SK-N-SH (cell line): ENCODE measurements around the gene ATP2A3. TPM values are rescaled to one million over a fixed set of nuclear protein-coding genes. Genes with fewer than 3 reads are reported as not detected.
A peak's percentile ranks its signal among the peaks of the same experiment; 100 is the strongest.

Experiments used
- CTCF ChIA-PET: fragments of 300-600, 350-600 bp; formaldehyde crosslinking; extraction: SDS; loops from one replicate; lab custom pipeline; 2021; lab: Yijun Ruan, JAX
- POLR2A ChIA-PET: fragments of 350-600 bp; sonication (Branson Sonifier 250); formaldehyde crosslinking; extraction: SDS; loops from one replicate; lab custom pipeline; 2020; ENCODE audit warnings: antibody characterized with exemption, inconsistent platforms; lab: Yijun Ruan, JAX
- DNase-seq: peaks from one replicate; pipeline ENCODE4 v3.0.0; 2012
- H2AFZ ChIP-seq: fragments of 200-600 bp; sonication (generic); 2 replicates; pipeline ENCODE4 v1.8.1; 2016; ENCODE audit warnings: antibody characterized with exemption, mild to moderate bottlenecking, low read depth
- H3F3A ChIP-seq: fragments of 200-600 bp; sonication (generic); replicated peaks from 2 replicates; pipeline ENCODE3; 2016; ENCODE audit warnings: antibody characterized with exemption, mild to moderate bottlenecking; ENCODE audit not compliant: insufficient read depth
- H3K27ac ChIP-seq, 2 experiments: fragments of 200-500 bp in 1 of 2; fragments of 200-600 bp in 1 of 2; sonication (Bioruptor generic) in 1 of 2; sonication (generic), shearing (Covaris generic) in 1 of 2; 2 replicates each; pipeline versions ENCODE4 v1.5.1 to v1.6.1; 2014 to 2016; ENCODE audit warnings: low read depth in 2 of 2, inconsistent platforms in 1 of 2, low read length in 1 of 2, mild to moderate bottlenecking in 1 of 2, mixed read lengths in 1 of 2
- H3K27me3 ChIP-seq: fragments of 200-600 bp; sonication (generic), shearing (Covaris generic); 2 replicates; pipeline ENCODE4 v1.6.1; 2016; ENCODE audit warnings: mixed run types; ENCODE audit not compliant: insufficient read depth
- H3K36me3 ChIP-seq, 2 experiments: fragments of 200-500 bp in 1 of 2; fragments of 200-600 bp in 1 of 2; sonication (Bioruptor generic) in 1 of 2; sonication (generic) in 1 of 2; replicated peaks in 1 of 2; 2 replicates each; pipeline versions ENCODE3 to v1.5.1; 2014 to 2016; ENCODE audit warnings: low read length in 1 of 2, mild to moderate bottlenecking in 1 of 2; ENCODE audit not compliant: insufficient read depth in 2 of 2, control insufficient read depth in 1 of 2
- H3K4me1 ChIP-seq, 2 experiments: fragments of 200-500 bp in 1 of 2; fragments of 200-600 bp in 1 of 2; sonication (Bioruptor generic) in 1 of 2; sonication (generic), shearing (Covaris generic) in 1 of 2; 2 replicates each; pipeline versions ENCODE4 v1.5.1 to v1.6.1; 2014 to 2016; ENCODE audit warnings: low read depth in 1 of 2, low read length in 1 of 2, mixed run types in 1 of 2; ENCODE audit not compliant: insufficient read depth in 2 of 2, control insufficient read depth in 1 of 2
- H3K4me2 ChIP-seq: fragments of 200-600 bp; sonication (generic), shearing (Covaris generic); 2 replicates; pipeline ENCODE4 v1.6.1; 2017; ENCODE audit warnings: mixed run types
- H3K4me3 ChIP-seq, 2 experiments: fragments of 200-500 bp in 1 of 2; fragments of 200-600 bp in 1 of 2; sonication (Bioruptor generic) in 1 of 2; sonication (generic), shearing (Covaris generic) in 1 of 2; 2 replicates each; pipeline versions ENCODE4 v1.5.1 to v1.8.1; 2014 to 2016; ENCODE audit warnings: low read depth in 2 of 2, inconsistent platforms in 1 of 2, low read length in 1 of 2, mild to moderate bottlenecking in 1 of 2, mixed read lengths in 1 of 2, moderate library complexity in 1 of 2
- H3K79me2 ChIP-seq: fragments of 200-600 bp; sonication (generic); 2 replicates; pipeline ENCODE4 v1.8.1; 2017; ENCODE audit warnings: mild to moderate bottlenecking; ENCODE audit not compliant: insufficient read depth
- H3K9ac ChIP-seq: fragments of 200-600 bp; sonication (generic); 2 replicates; pipeline ENCODE4 v1.6.1; 2017; ENCODE audit warnings: mixed run types
- H3K9me2 ChIP-seq: fragments of 200-600 bp; sonication (generic); 2 replicates; pipeline ENCODE4 v1.6.1; 2017; ENCODE audit warnings: mixed run types
- H3K9me3 ChIP-seq: fragments of 200-600 bp; sonication (generic); 2 replicates; pipeline ENCODE4 v1.6.1; 2017; ENCODE audit warnings: mixed run types, mild to moderate bottlenecking, moderate library complexity
- H4K20me1 ChIP-seq: fragments of 200-600 bp; sonication (generic); 2 replicates; pipeline ENCODE4 v1.6.1; 2017; ENCODE audit warnings: mild to moderate bottlenecking, mixed run types; ENCODE audit not compliant: insufficient read depth
- JUND ChIP-seq: IDR thresholded peaks from 2 replicates; pipeline ENCODE4 v1.4.0; 2012
- NRF1 ChIP-seq: IDR thresholded peaks from 2 replicates; pipeline ENCODE4 v1.6.1; 2012; ENCODE audit warnings: low read depth, mild to moderate bottlenecking, low read length
- RAD21 ChIP-seq: IDR thresholded peaks from 2 replicates; pipeline ENCODE4 v1.6.1; 2012; ENCODE audit warnings: mild to moderate bottlenecking, low read length
- SIN3A ChIP-seq: IDR thresholded peaks from 2 replicates; pipeline ENCODE4 v1.6.1; 2012; ENCODE audit warnings: low read depth, mild to moderate bottlenecking, low read length, moderate library complexity, borderline replicate concordance
- TEAD4 ChIP-seq: IDR thresholded peaks from 2 replicates; pipeline ENCODE4 v1.4.0; 2012; ENCODE audit warnings: mild to moderate bottlenecking, borderline replicate concordance; ENCODE audit not compliant: insufficient read depth
- WGBS: methylation state at CpG from one replicate; pipeline ENCODE4 v1.1.6; 2017; ENCODE audit warnings: low lambda C conversion rate; 5-methylcytosine and 5-hydroxymethylcytosine counted together
- polyA plus RNA-seq, 3 experiments: library from polyadenylated mRNA; depleted of rRNA; stranded (reverse); fragments of >200 nt; gene quantifications; 2 replicates each; pipeline ENCODE4 v1.2.3, GENCODE V29; 2012
- TF ChIP-seq, protein P1 (sequence below): IDR thresholded peaks from 2 replicates; pipeline ENCODE4 v1.4.0; 2012; ENCODE audit warnings: low read depth, borderline replicate concordance
- TF ChIP-seq, protein P2 (sequence below): IDR thresholded peaks from 2 replicates; pipeline ENCODE4 v1.4.0; 2012; ENCODE audit warnings: low read depth
- TF ChIP-seq, protein P3 (sequence below): fragments of 200-600 bp; sonication (generic); IDR thresholded peaks from 2 replicates; pipeline ENCODE4 v1.6.1; 2017; ENCODE audit warnings: antibody characterized with exemption, mild to moderate bottlenecking, moderate library complexity

ATP2A3 gene
- polyA plus RNA-seq, 1 of the 3 experiments (the other 2 are of a cell fraction): 2.1 TPM

DNA sequence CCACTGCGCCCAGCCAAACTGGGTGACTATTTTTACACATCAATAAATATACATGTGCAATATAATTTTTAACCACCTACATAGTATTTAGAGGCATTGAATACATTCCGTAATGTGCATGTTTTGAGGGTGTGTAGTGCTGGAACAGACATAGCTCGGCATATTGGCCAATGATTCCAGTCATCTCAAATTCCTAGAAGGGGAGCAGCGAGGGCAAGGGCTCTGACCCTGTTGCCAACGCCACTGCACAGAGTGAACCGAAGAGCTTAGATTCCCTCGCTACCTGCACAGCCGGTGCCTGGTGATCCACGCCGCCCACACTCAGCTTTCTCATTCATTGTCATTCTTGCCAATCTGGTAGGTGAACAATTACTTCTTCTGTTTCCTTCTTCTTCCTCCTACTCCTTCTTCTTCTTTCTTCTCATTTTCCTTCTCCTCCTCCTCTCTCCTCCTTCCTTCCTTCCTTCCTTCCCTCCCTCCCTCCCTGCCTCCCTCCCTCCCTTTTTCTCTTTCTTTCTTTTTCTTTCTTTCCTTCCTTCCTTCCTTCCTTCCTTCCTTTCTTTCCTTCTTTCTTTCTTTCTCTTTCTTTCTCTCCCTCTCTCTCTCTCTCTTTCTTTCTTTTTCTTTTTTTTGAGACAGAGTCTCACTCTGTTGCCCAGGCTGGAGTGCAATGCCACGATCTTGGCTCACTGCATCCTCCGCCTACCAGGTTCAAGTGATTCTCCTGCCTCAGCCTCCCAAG is 26.3 kb upstream of the ATP2A3 start (continued):
- TF ChIP-seq, protein P1, sequence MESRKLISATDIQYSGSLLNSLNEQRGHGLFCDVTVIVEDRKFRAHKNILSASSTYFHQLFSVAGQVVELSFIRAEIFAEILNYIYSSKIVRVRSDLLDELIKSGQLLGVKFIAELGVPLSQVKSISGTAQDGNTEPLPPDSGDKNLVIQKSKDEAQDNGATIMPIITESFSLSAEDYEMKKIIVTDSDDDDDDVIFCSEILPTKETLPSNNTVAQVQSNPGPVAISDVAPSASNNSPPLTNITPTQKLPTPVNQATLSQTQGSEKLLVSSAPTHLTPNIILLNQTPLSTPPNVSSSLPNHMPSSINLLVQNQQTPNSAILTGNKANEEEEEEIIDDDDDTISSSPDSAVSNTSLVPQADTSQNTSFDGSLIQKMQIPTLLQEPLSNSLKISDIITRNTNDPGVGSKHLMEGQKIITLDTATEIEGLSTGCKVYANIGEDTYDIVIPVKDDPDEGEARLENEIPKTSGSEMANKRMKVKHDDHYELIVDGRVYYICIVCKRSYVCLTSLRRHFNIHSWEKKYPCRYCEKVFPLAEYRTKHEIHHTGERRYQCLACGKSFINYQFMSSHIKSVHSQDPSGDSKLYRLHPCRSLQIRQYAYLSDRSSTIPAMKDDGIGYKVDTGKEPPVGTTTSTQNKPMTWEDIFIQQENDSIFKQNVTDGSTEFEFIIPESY: no peak
- TF ChIP-seq, all 33 proteins: peak for 0

DNA sequence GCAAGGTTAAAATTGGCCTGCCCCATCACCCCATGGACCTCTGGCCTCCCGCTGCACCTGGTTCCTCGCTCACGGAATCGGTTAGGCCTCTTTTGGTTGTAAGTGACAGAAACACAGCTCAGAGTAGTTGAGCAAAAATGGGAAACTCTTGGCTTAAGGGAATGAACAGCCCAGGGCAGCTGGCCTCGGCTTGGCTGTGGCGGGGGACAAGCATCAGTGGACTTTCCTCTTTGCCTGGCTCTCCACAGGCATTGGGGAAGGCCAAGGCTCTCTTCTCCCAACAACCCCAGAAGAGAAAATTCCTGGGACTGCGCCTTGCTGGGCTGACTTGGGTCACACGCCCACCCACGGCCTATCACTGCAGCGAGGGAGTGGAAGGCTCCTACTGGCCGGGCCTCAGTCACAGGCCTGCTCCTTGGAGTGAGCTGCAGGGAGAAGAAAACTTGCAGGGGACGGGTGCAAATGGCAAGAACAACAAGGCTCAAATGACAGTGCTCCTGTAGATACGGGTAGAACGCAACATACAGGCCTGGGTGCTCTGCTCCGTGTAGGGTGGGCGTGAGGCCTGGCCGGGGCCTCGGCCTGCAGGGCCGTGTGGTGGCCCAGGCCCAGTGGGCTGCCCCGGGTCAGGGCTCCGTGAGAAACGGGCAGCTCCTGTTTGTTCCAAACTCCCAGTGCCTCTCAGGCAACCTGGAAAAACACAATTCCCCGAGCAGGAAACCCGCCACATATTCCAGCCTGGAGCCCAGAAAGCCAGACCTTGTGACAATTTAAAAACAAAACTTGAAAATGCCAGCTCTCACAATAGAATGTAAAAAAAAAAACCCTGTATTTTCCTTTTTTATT is 25.0 kb upstream of the ATP2A3 start:
- H3K4me1 ChIP-seq: no peaks in the 10 kb centered on the region
- H3K9me2 ChIP-seq: no peaks in the 10 kb centered on the region
- H3K27me3 ChIP-seq: no peaks in the 10 kb centered on the region; the same call in 1 of the 2 replicates
- WGBS: 82% methylated on average over 20 of the region's 24 CpGs
- no peaks in the 10 kb centered on the region for H3F3A ChIP-seq
- no peaks in the 10 kb centered on the region for H3K36me3 ChIP-seq
- no peak overlapping the region for H3K9ac ChIP-seq
- H3K4me3 ChIP-seq: no peak overlapping the region
- DNase-seq: peak; percentile 14
- no peak overlapping the region for H3K27ac ChIP-seq
- no peaks in the 10 kb centered on the region for H3K79me2 ChIP-seq
- H2AFZ ChIP-seq: no peak overlapping the region
- POLR2A ChIA-PET: no interaction called here
- no peaks in the 10 kb centered on the region for H4K20me1 ChIP-seq
- no peaks in the 10 kb centered on the region for H3K9me3 ChIP-seq
- TF ChIP-seq NRF1: no peak
- TF ChIP-seq, protein P2, sequence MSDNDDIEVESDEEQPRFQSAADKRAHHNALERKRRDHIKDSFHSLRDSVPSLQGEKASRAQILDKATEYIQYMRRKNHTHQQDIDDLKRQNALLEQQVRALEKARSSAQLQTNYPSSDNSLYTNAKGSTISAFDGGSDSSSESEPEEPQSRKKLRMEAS: no peak
- no peak for TF ChIP-seq JUND
- no peak for TF ChIP-seq TEAD4
- TF ChIP-seq, protein P3, sequence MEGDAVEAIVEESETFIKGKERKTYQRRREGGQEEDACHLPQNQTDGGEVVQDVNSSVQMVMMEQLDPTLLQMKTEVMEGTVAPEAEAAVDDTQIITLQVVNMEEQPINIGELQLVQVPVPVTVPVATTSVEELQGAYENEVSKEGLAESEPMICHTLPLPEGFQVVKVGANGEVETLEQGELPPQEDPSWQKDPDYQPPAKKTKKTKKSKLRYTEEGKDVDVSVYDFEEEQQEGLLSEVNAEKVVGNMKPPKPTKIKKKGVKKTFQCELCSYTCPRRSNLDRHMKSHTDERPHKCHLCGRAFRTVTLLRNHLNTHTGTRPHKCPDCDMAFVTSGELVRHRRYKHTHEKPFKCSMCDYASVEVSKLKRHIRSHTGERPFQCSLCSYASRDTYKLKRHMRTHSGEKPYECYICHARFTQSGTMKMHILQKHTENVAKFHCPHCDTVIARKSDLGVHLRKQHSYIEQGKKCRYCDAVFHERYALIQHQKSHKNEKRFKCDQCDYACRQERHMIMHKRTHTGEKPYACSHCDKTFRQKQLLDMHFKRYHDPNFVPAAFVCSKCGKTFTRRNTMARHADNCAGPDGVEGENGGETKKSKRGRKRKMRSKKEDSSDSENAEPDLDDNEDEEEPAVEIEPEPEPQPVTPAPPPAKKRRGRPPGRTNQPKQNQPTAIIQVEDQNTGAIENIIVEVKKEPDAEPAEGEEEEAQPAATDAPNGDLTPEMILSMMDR: no peak
- no peak for TF ChIP-seq SIN3A
- no peak for TF ChIP-seq RAD21
- TF ChIP-seq, protein P1: no peak
- CTCF ChIA-PET: no interaction called here
- no peak overlapping the region for H3K4me2 ChIP-seq
